ENCODE measurements around the gene NAPEPLD.

DNA sequence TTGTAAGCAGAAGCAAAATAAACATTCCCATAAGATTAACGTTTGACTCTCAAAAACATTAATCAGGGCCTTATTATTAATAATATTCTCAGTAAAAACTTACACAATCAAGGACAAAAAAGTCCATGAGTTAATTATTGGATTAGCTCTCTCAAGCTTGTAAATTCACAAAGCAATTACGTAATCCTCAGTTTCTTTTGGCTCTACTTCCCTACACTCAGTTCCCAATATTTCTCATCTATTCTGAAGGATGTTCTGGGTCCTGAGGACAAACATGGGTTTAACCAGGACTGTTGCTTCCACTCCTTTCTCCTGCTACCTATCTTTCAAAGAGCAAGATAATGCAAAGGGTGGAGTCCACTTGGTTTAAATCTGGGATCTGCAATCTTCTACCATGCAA, 89.4 kb downstream of the NAPEPLD start:
- TF ChIP-seq, protein P1, sequence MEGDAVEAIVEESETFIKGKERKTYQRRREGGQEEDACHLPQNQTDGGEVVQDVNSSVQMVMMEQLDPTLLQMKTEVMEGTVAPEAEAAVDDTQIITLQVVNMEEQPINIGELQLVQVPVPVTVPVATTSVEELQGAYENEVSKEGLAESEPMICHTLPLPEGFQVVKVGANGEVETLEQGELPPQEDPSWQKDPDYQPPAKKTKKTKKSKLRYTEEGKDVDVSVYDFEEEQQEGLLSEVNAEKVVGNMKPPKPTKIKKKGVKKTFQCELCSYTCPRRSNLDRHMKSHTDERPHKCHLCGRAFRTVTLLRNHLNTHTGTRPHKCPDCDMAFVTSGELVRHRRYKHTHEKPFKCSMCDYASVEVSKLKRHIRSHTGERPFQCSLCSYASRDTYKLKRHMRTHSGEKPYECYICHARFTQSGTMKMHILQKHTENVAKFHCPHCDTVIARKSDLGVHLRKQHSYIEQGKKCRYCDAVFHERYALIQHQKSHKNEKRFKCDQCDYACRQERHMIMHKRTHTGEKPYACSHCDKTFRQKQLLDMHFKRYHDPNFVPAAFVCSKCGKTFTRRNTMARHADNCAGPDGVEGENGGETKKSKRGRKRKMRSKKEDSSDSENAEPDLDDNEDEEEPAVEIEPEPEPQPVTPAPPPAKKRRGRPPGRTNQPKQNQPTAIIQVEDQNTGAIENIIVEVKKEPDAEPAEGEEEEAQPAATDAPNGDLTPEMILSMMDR (IDR thresholded peaks at IDR 0.05), result no peak
- TF ChIP-seq POLR2A (IDR thresholded peaks at IDR 0.05), result no peak
